ENCODE results near the gene IFNGR2. TPM values are rescaled to one million over a fixed set of nuclear protein-coding genes. Genes with fewer than 3 reads are reported as not detected.
"Not testable (repeated sequence)": the region's sequence is repeated elsewhere in the genome, so short reads cannot be mapped to it uniquely, and the experiment has no call there.

IFNGR2 gene
- total RNA-seq, 1 donor from 2014 or later, result 83.5 TPM

GRCh38 chr21:33402001-33402979, 923 bp upstream of the IFNGR2 start:
- peak; percentile 64 to 70 for ATAC-seq
- no peaks in the 10 kb centered on the region for H3K27me3 ChIP-seq (ENCODE audit: low read depth)
- peak overlapping the region; percentile 89 for H3K4me3 ChIP-seq
- H3K4me1 ChIP-seq, result peaks cover 29% of the 10 kb centered on the region
- peak overlapping the region; percentile 96 for H3K27ac ChIP-seq
- no peaks in the 10 kb centered on the region for H3K36me3 ChIP-seq
- intact Hi-C loops (cut with DNase I), result no loop called here
- TF ChIP-seq, protein P1, sequence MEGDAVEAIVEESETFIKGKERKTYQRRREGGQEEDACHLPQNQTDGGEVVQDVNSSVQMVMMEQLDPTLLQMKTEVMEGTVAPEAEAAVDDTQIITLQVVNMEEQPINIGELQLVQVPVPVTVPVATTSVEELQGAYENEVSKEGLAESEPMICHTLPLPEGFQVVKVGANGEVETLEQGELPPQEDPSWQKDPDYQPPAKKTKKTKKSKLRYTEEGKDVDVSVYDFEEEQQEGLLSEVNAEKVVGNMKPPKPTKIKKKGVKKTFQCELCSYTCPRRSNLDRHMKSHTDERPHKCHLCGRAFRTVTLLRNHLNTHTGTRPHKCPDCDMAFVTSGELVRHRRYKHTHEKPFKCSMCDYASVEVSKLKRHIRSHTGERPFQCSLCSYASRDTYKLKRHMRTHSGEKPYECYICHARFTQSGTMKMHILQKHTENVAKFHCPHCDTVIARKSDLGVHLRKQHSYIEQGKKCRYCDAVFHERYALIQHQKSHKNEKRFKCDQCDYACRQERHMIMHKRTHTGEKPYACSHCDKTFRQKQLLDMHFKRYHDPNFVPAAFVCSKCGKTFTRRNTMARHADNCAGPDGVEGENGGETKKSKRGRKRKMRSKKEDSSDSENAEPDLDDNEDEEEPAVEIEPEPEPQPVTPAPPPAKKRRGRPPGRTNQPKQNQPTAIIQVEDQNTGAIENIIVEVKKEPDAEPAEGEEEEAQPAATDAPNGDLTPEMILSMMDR (IDR thresholded peaks at IDR 0.05), result no peak
- H3K9me3 ChIP-seq, result no peaks in the 10 kb centered on the region
- peak; percentile 82 for DNase-seq

DNA sequence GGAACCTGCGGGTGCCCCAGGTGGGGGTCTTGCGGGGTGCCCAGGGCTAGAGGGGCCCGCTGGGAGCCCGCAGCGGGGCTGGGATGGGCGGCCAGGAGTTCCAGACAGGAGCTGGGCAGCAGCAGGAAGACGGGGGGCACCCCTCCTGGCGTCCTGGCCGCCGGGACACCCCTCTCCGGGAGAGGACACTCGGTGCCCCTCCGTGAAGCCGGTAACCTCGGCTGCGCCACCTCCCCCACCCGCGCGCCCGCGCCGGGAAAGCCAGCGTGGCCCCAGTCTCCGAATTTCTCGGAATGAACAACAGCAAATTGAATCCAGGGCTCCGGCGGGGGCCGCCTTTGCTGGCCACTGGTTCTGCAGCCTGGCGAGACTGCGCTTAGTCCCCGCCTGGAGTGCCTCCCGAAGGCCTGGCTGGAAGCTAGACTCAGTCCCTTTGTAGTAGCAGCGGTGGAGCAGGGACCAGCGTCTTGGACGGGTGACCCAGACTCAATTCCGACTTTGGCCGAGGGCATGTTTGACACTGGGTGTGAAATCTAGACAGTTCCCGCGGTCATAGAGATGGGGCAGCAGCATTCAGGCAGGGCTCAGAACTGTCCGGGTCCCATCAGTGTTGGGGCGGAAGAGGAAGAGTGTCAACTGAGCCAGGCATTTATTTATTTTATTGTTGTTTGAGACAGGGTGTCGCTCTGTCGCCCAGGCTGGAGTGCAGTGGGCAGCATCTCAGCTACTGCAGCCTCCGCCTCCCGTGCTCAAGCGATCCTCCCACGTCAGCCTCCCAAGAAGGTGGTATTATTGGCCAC, 773 bp downstream of the IFNGR2 start:
- peaks cover 29% of the 10 kb centered on the region for H3K4me1 ChIP-seq

GRCh38 chr21:33406493-33406892, 3.3 kb downstream of the IFNGR2 start:
- Histone ChIP-seq H3K9me3 (no peaks in the 10 kb centered on the region), H3K27me3 (ENCODE audit: low read depth) (no peaks in the 10 kb centered on the region), H3K4me3 (no peak overlapping the region), H3K36me3 (peaks cover 15% of the 10 kb centered on the region), H3K27ac (peak overlapping the region; percentile 11), H3K4me1 (peaks cover 35% of the 10 kb centered on the region)
- DNase-seq (no peak), ATAC-seq (no peak)
- TF ChIP-seq, protein P1 (IDR thresholded peaks at IDR 0.05), result no peak
- intact Hi-C loops (cut with DNase I), result no loop called here

More for the DNA sequence above, 773 bp downstream of the IFNGR2 start:
- H3K27me3 ChIP-seq (ENCODE audit: low read depth), result no peaks in the 10 kb centered on the region
- no peaks in the 10 kb centered on the region for H3K9me3 ChIP-seq
- DNase-seq (peak; percentile 75), ATAC-seq (peak; percentile 61 to 65)
- intact Hi-C loops (cut with DNase I), result no loop called here
- peak overlapping the region; percentile 89 for H3K4me3 ChIP-seq
- peak overlapping the region; percentile 96 for H3K27ac ChIP-seq
- TF ChIP-seq, protein P1 (IDR thresholded peaks at IDR 0.05), result no peak
- H3K36me3 ChIP-seq, result peaks cover 5% of the 10 kb centered on the region

DNA sequence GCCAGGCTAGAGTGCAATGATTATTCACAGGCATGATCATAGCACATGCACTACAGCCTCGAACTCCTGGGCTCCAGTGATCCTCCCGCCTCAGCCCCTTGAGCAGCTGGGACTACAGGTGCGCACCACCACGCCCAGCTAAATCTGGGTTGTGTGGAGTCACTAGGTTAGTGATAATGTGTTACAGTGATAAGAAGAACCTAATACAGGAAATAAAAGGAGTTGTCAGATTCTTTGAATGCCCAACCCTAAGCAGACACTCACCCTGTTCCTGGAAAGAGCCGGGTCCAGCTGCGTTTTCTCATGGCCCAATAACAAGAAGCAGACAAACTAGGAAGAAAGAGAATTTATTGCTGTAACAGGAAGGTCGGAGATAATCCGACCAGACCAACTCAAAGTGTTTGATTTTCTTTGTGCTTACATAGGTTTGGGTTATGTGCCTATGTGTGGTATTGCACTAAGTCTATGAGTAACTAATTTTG, 8.8 kb downstream of the IFNGR2 start:
- H3K27me3 ChIP-seq (ENCODE audit: low read depth), result no peaks in the 10 kb centered on the region
- H3K4me3 ChIP-seq, result no peak overlapping the region
- TF ChIP-seq, protein P1 (IDR thresholded peaks at IDR 0.05), result no peak
- no peaks in the 10 kb centered on the region for H3K9me3 ChIP-seq
- DNase-seq (no peak), ATAC-seq (peak in 1 of 2 donors; percentile 38)
- H3K36me3 ChIP-seq, result peaks cover 59% of the 10 kb centered on the region
- no peak overlapping the region for H3K27ac ChIP-seq
- peaks cover 18% of the 10 kb centered on the region for H3K4me1 ChIP-seq
- intact Hi-C loops (cut with DNase I), result no loop called here

DNA sequence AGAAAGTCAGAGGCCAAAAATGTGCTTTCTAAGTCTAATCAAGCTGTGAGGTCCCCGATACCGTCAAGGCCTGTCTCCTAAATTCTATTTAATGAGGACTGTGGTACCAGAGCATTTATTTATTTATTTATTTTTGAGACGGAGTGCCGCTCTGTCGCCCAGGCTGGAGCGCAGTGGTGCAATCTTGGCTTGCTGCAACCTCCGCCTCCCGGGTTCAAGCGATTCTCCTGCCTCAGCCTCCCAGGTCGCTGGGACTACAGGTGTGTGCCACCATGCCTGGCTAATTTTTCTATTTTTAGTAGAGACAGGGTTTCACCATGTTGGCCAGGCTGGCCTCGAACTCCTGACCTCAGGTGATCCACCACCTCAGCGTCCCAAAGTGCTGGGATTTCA, 9.2 kb downstream of the IFNGR2 start:
- H3K4me3 ChIP-seq; DNase-seq; ATAC-seq; H3K9me3 ChIP-seq; H3K27ac ChIP-seq; H3K27me3 ChIP-seq (ENCODE audit: low read depth); intact Hi-C loops (cut with DNase I): not testable (repeated sequence)
- peaks cover 17% of the 10 kb centered on the region for H3K4me1 ChIP-seq
- peaks cover 63% of the 10 kb centered on the region for H3K36me3 ChIP-seq

Data from lower lobe of right lung (tissue), 2 donors.